Panc1 (cell line): ENCODE results near the gene SCAF11. TPM values are rescaled to one million over a fixed set of nuclear protein-coding genes. Genes with fewer than 3 reads are reported as not detected.

Experiments used
- ATAC-seq: fragments of 200-7000 bp; cut with Tn5 transposase; 2 replicates; pipeline ENCODE4 v1.9.1; 2020; ENCODE audit warnings: mild to moderate bottlenecking, moderate library complexity
- BruUV-seq: library from RNA; stranded (reverse); fragments of 400-500 nt; replicated peaks from 2 replicates; lab custom pipeline; 2021; lab: Mats Ljungman, UMichigan
- CTCF ChIA-PET: fragments of 300-600 bp; sonication (Branson Sonifier 250); formaldehyde crosslinking; loops from one replicate; lab custom pipeline; 2022; ENCODE audit warnings: antibody characterized with exemption; lab: Charles Lee
- POLR2A ChIA-PET: fragments of 300-600 bp; sonication (Branson Sonifier 250); formaldehyde crosslinking; loops from one replicate; lab custom pipeline; 2022; ENCODE audit warnings: antibody characterized with exemption; lab: Charles Lee
- DNase-seq: peaks from one replicate; pipeline ENCODE4 v3.0.0-alpha.2; 2010; ENCODE audit warnings: low read depth, low spot score
- H3K27ac ChIP-seq: 2 replicates; pipeline ENCODE4 v1.5.1; 2011; ENCODE audit warnings: mild to moderate bottlenecking, low read length, inconsistent platforms
- H3K27me3 ChIP-seq: fragments of 200-500 bp; sonication (Bioruptor generic); 2 replicates; pipeline ENCODE4 v1.6.0; 2014; ENCODE audit warnings: low read length, inconsistent platforms; ENCODE audit not compliant: control insufficient read depth, insufficient read depth
- H3K36me3 ChIP-seq: fragments of 200-500 bp; sonication (Bioruptor generic); 2 replicates; pipeline ENCODE4 v1.5.1; 2014; ENCODE audit warnings: inconsistent platforms, mild to moderate bottlenecking, low read length, moderate library complexity; ENCODE audit not compliant: control insufficient read depth, insufficient read depth
- H3K4me1 ChIP-seq: 2 replicates; pipeline ENCODE4 v1.5.1; 2011; ENCODE audit warnings: inconsistent platforms, mild to moderate bottlenecking, low read length, moderate library complexity; ENCODE audit not compliant: control insufficient read depth, insufficient read depth
- H3K4me3 ChIP-seq, 2 experiments: 2 replicates each; pipeline ENCODE4 v1.5.1; 2011 to 2012; ENCODE audit warnings: low read depth in 2 of 2, low read length in 2 of 2, mild to moderate bottlenecking in 2 of 2, inconsistent platforms in 1 of 2, moderate library complexity in 1 of 2
- H3K9me3 ChIP-seq: fragments of 200-500 bp; sonication (Bioruptor generic); 2 replicates; pipeline ENCODE4 v1.5.1; 2014; ENCODE audit warnings: low read depth, mild to moderate bottlenecking, inconsistent platforms, low read length, moderate library complexity; ENCODE audit not compliant: control insufficient read depth, insufficient read depth
- POLR2AphosphoS5 ChIP-seq: IDR thresholded peaks from 2 replicates; pipeline ENCODE4 v1.6.1; 2012; ENCODE audit warnings: mild to moderate bottlenecking, low read depth, low read length, moderate library complexity
- REST ChIP-seq, 2 experiments: IDR thresholded peaks; 2 replicates each; pipeline ENCODE4 v1.6.1; 2011 to 2012; ENCODE audit warnings: low read depth in 2 of 2, control low read depth in 1 of 2, low read length in 1 of 2, mild to moderate bottlenecking in 1 of 2, moderate library complexity in 1 of 2; ENCODE audit not compliant: insufficient read depth in 1 of 2
- SIN3A ChIP-seq: IDR thresholded peaks from 2 replicates; pipeline ENCODE4 v1.6.1; 2012; ENCODE audit warnings: low read depth, mild to moderate bottlenecking, low read length, moderate library complexity, borderline replicate concordance; ENCODE audit not compliant: insufficient read depth
- TCF7L2 ChIP-seq: IDR thresholded peaks from 2 replicates; pipeline ENCODE4 v1.6.1; 2011; ENCODE audit warnings: mild to moderate bottlenecking, low read depth, low read length, inconsistent platforms
- in situ Hi-C: cut with HindIII; loops from 2 replicates; pipeline ENCODE4 v1.10.0; 2016; ENCODE audit warnings: low sequenced_read_pairs, low pct_unique_long_range_greater_than_20kb
- intact Hi-C: fragments of 100-400 bp; cut with micrococcal nuclease; formaldehyde crosslinking; loops from one replicate; pipeline ENCODE4 v1.10.0; 2022; ENCODE audit not compliant: unreplicated experiment
- total RNA-seq: library from RNA; stranded (reverse); gene quantifications from one replicate; pipeline ENCODE4 v1.2.1, GENCODE V29; 2021; ENCODE audit not compliant: unreplicated experiment
- TF ChIP-seq, protein P1 (sequence below): fragments of 450-650 bp; IDR thresholded peaks from 2 replicates; pipeline ENCODE4 v1.5.1; 2017; ENCODE audit warnings: mild to moderate bottlenecking

Gene SCAF11
- total RNA-seq, 1 experiment from 2014 or later: 98.3 TPM

DNA sequence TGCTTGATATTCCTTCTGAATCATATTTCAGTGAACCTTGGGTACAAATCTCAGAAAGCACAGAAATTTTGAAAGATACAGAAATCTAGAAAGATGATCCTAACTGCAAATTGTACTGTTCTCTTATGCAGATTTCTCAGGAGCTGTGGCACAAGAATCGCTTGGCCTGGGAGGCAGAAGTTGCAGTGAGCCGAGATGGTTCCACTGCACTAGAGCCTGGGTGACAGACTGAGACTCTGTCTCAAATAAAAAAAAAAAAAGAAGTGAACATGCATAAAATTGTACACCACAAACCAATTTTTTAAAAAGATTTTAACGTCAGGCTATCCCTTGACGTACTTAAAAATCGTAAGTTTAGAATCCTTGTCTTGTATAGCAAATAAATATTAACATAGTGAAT is 31.3 kb downstream of the SCAF11 start:
- H3K36me3 ChIP-seq: peaks cover 24% of the 10 kb centered on the region
- H3K4me3 ChIP-seq: no peak overlapping the region
- no TSS peak for BruUV-seq
- H3K27me3 ChIP-seq: no peaks in the 10 kb centered on the region
- no peaks in the 10 kb centered on the region for H3K4me1 ChIP-seq
- H3K27ac ChIP-seq: no peak overlapping the region
- intact Hi-C loops: no loop called here
- in situ Hi-C loops: no loop called here
- ChIA-PET CTCF (interaction anchor here (0.7 kb wide), 1 partner anchor 1135 kb away, joined by 3 read pairs; no protein-coding TSS in a partner anchor), POLR2A (no interaction called here)
- no peak for TF ChIP-seq SIN3A
- TF ChIP-seq, protein P1, sequence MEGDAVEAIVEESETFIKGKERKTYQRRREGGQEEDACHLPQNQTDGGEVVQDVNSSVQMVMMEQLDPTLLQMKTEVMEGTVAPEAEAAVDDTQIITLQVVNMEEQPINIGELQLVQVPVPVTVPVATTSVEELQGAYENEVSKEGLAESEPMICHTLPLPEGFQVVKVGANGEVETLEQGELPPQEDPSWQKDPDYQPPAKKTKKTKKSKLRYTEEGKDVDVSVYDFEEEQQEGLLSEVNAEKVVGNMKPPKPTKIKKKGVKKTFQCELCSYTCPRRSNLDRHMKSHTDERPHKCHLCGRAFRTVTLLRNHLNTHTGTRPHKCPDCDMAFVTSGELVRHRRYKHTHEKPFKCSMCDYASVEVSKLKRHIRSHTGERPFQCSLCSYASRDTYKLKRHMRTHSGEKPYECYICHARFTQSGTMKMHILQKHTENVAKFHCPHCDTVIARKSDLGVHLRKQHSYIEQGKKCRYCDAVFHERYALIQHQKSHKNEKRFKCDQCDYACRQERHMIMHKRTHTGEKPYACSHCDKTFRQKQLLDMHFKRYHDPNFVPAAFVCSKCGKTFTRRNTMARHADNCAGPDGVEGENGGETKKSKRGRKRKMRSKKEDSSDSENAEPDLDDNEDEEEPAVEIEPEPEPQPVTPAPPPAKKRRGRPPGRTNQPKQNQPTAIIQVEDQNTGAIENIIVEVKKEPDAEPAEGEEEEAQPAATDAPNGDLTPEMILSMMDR: no peak
- no peak for ATAC-seq
- H3K9me3 ChIP-seq: no peaks in the 10 kb centered on the region
- no peak for DNase-seq

DNA sequence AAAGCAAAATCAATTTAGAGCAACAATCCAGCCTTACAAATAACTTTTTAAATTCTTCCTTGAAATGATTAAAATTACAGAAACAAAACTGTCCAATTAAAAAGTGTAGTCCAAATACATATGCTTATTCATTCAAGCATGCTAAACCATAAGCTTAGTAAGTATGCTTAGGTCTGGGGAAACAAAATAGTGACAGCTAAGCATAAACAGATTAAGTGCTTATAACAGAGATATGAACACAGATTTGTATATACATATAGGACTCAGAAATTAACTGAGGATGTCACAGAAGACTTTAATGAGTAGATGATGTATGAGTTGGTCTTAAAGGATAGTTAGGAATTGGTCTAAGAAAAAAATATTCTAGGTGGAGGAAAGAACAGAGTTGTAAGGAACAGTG is 41.8 kb downstream of the SCAF11 start:
- intact Hi-C loops: no loop called here
- H3K27ac ChIP-seq: no peak overlapping the region
- in situ Hi-C loops: no loop called here
- no peaks in the 10 kb centered on the region for H3K27me3 ChIP-seq
- H3K9me3 ChIP-seq: no peaks in the 10 kb centered on the region
- TF ChIP-seq TCF7L2: no peak
- no peak for TF ChIP-seq POLR2AphosphoS5
- TF ChIP-seq REST (IDR thresholded peaks at IDR 0.05; ENCODE audit: insufficient read depth in 1 of 2, low read depth in 2 of 2, low read length in 1 of 2): no peak
- TF ChIP-seq, protein P1: no peak
- no peak for TF ChIP-seq SIN3A
- ChIA-PET POLR2A (no interaction called here), CTCF (interaction anchor here (0.6 kb wide), 1 partner anchor 36 kb away, joined by 4 read pairs; no protein-coding TSS in a partner anchor)
- H3K4me3 ChIP-seq: no peak overlapping the region
- H3K4me1 ChIP-seq: no peaks in the 10 kb centered on the region
- BruUV-seq: no TSS peak
- peaks cover 28% of the 10 kb centered on the region for H3K36me3 ChIP-seq
- DNase-seq: no peak
- no peak for ATAC-seq
